Heart right ventricle (tissue), 16 donors: ENCODE measurements around the gene HMBS. TPM values are rescaled to one million over a fixed set of nuclear protein-coding genes. Genes with fewer than 3 reads are reported as not detected.
"Not testable (repeated sequence)": the region's sequence is repeated elsewhere in the genome, so short reads cannot be mapped to it uniquely, and the experiment has no call there.

Experiments used
- ATAC-seq, 8 donors: fragments of 200-7000 bp; cut with Tn5 transposase; one replicate each; pipeline ENCODE4 v1.9.1; 2020; ENCODE audit warnings: mild to moderate bottlenecking in 8 of 8, moderate library complexity in 8 of 8, moderate number of reproducible peaks in 1 of 8
- DNase-seq, 2 donors: peaks; one replicate each; pipeline ENCODE4 v3.0.0-alpha.2; 2020
- H3K27ac ChIP-seq, 10 donors: fragments of 200-600 bp; sonication (generic) in 2 of 10; one replicate each; pipeline versions ENCODE4 v1.5.0 to v1.8.0; 2020 to 2022; ENCODE audit warnings: mild to moderate bottlenecking in 3 of 10
- H3K27me3 ChIP-seq, 7 donors: fragments of 200-600 bp; one replicate each; pipeline ENCODE4 v1.8.0; 2021 to 2022; ENCODE audit warnings: mild to moderate bottlenecking in 2 of 7
- H3K36me3 ChIP-seq, 9 donors: fragments of 200-600 bp; sonication (generic) in 1 of 9; one replicate each; pipeline versions ENCODE4 v1.5.0 to v1.8.0; 2020 to 2022; ENCODE audit warnings: mild to moderate bottlenecking in 2 of 9
- H3K4me1 ChIP-seq, 9 donors: fragments of 200-600 bp; sonication (generic) in 1 of 9; one replicate each; pipeline versions ENCODE4 v1.5.0 to v1.8.0; 2020 to 2022; ENCODE audit warnings: mild to moderate bottlenecking in 4 of 9
- H3K4me3 ChIP-seq, 10 donors: fragments of 200-600 bp; sonication (generic) in 2 of 10; one replicate each; pipeline versions ENCODE4 v1.5.0 to v1.8.0; 2020 to 2022; ENCODE audit warnings: mild to moderate bottlenecking in 7 of 10, moderate library complexity in 2 of 10
- H3K9me3 ChIP-seq, 11 donors: fragments of 200-600 bp in 10 of 11; sonication (generic) in 2 of 11; one replicate each; pipeline versions ENCODE4 v1.5.0 to v1.8.0; 2013 to 2022; ENCODE audit warnings: mild to moderate bottlenecking in 2 of 11, control low read depth in 1 of 11, moderate library complexity in 1 of 11
- WGBS, 2 donors: extraction: QIAGEN DNeasy Blood & Tissue Kit; methylation state at CpG; one replicate each; pipeline ENCODE4 v1.1.7; 2013; ENCODE audit warnings: inconsistent platforms in 1 of 2; 5-methylcytosine and 5-hydroxymethylcytosine counted together
- intact Hi-C, 10 donors: fragments of 100-400 bp; cut with DNase I; formaldehyde crosslinking; loops; one replicate each; pipeline versions ENCODE4 v1.11.1 to v1.14.2; 2022
- polyA plus RNA-seq, 2 donors: library from polyadenylated mRNA; stranded (reverse); fragments of 200-250 nt; gene quantifications; one replicate each; pipeline ENCODE4 v1.2.3, GENCODE V29; 2013
- total RNA-seq, 10 donors: library from RNA; stranded (reverse); fragmentation: NEBNext Ultra II Directional in 3 of 10; extraction: Animal tissue kit (Norgen Biotek cat#: 25700) in 3 of 10; gene quantifications; one replicate each; pipeline versions ENCODE4 v1.2.1 to v1.2.4, GENCODE V29; 2021 to 2023
- TF ChIP-seq, protein P1 (sequence below), 9 donors: fragments of 200-600 bp; sonication (generic) in 2 of 9; IDR thresholded peaks; one replicate each; pipeline versions ENCODE4 v1.5.0 to v1.8.0; 2021 to 2022; ENCODE audit warnings: antibody characterized with exemption in 9 of 9, mild to moderate bottlenecking in 5 of 9, moderate library complexity in 1 of 9
- donor health status: Arrhythmogenic right ventricular cardiomyopathy.
- donor health status: ischemic (EF 13 %, LVEDD 7.1; RV severe dilation, severe dysfunction).
- donor health status: healthy with polysubstance abuse.
- donor health status: DM: no; HTN: yes; CAD: no.
- donor health status: DM: no; HTN: no; CAD: no.
- donor health status: ischemic (EF 25% LVEDD 6.9; RV normal size, moderate dysfunction).
- donor health status: ischemic (EF 25% LVEDD 5.7; RV mildly dilated, moderate dysfunction).
- donor health status: healthy.
- donor health status: DM: yes; HTN: yes; CAD: no.
- donor health status: Ischemic cardiomyopathy.
- donor health status: ischemic (EF 35%, LVEDD 5.7; RV mildly dilated, moderate dysfunction).
- donor health status: nonischemic (EF 11% LVEDD 7.7; RV severe dilation, severe dysfunction).
- donor health status: DM: yes; HTN: yes; CAD: no.
- donor health status: PGD.
- donor health status: ischemic (EF 29% LVEDD 5.4; RV normal size, mild dysfunction).
- donor health status: nonischemic (EF 23%, LVEDD 6.1; RV moderate dilation, normal function).

Gene HMBS
- total and polyA plus RNA-seq, 12 donors = 14.3 to 39.7 (median 18.9) TPM

DNA sequence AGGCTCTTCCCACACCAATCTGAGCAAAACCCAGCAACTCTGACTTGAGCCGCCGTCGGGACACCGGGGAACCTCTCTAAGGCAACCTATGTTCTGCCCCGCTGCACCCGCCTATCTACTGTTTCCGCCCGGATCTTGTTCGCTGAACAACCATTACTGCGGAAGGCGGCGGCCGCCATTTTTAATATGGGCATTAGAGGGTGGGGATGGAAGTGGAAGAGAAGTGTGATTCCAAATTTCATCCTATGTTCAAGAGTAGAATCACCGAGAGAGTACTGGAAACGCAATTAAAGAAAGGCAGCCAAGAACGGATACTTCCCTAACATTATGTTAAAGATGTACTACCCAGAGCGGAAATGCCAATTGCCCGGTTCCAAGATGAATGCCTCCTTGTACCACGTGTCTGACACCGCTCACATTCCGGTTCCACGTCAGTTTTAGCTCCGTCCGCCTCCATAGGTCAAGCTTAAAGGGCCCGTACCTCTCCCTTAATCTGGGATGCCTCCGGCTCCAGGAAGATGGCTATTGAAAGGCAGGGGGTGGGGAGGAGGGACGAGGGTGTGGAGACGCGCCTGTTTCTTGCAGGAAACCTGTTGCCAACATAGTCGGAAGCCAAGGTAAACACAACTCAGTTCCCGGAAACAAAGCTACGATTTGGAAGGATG lies 17.2 kb downstream of the HMBS start, which contains the start of gene DPAGT1:
TSS of gene DPAGT1 (minus strand) at position 95 of the 665 bp plus-strand sequence. CDS start 198 bp downstream, outside the sequence.
- peak; percentile 94 to 97 (median 96) for ATAC-seq
- 0% methylated on average over 32 of the region's 32 CpGs for WGBS, 2 donors
- peak; percentile 81 to 95 for DNase-seq
- Histone ChIP-seq H3K36me3 (peaks cover 0 to 26% (median 15%) of the 10 kb centered on the region in 9 donors), H3K4me1 (peaks cover 10 to 50% (median 35%) of the 10 kb centered on the region in 9 donors), H3K9me3 (no peaks in the 10 kb centered on the region), H3K27ac (peak within 1 kb of the TSS; percentile 83 to 96 (median 92)), H3K27me3 (no peaks in the 10 kb centered on the region), H3K4me3 (peak within 1 kb of the TSS; percentile 69 to 89 (median 79))
- intact Hi-C loops = loop anchor here in 4 of 10 donors (5.0 to 10.0 kb wide), 4 partner anchors 85 to 220 kb away; partner anchors contain the start of genes RPS25 (in 1 of the 4) and TRAPPC4 (in 1 of the 4)
- TF ChIP-seq, protein P1, sequence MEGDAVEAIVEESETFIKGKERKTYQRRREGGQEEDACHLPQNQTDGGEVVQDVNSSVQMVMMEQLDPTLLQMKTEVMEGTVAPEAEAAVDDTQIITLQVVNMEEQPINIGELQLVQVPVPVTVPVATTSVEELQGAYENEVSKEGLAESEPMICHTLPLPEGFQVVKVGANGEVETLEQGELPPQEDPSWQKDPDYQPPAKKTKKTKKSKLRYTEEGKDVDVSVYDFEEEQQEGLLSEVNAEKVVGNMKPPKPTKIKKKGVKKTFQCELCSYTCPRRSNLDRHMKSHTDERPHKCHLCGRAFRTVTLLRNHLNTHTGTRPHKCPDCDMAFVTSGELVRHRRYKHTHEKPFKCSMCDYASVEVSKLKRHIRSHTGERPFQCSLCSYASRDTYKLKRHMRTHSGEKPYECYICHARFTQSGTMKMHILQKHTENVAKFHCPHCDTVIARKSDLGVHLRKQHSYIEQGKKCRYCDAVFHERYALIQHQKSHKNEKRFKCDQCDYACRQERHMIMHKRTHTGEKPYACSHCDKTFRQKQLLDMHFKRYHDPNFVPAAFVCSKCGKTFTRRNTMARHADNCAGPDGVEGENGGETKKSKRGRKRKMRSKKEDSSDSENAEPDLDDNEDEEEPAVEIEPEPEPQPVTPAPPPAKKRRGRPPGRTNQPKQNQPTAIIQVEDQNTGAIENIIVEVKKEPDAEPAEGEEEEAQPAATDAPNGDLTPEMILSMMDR (IDR thresholded peaks at IDR 0.05) = no peak

DNA sequence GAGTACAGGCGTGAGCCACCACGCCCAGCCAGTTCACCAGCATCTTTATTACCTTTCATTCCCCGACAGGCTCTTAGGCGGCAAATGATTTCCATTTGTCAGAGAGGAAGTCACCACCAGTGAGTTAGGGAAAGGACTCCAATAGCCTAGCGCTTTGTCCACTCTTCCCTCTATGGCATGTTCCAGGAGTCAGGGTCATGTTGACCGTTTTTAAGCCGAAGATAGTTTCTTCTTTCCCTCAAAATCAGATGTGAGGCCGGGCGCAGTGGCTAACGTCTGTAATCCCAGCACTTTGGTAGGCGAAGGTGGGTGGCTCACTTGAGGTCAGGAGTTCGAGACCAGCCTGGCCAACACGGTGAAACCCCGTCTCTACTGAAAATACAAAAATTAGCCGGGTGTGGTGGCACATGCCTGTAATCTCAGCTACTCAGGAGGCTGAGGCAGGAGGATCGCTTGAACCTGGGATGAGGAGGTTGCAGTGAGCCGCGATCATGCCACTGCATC lies 18.5 kb downstream of the HMBS start:
- not testable (repeated sequence) for H3K9me3 ChIP-seq, H3K27me3 ChIP-seq, DNase-seq, ATAC-seq
- Histone ChIP-seq H3K36me3 (peaks cover 0 to 13% (median 2%) of the 10 kb centered on the region in 9 donors), H3K27ac (peak overlapping the region; percentile 83 to 96 (median 92)), H3K4me3 (peak overlapping the region in 9 of 10 donors; percentile 69 to 89 (median 79)), H3K4me1 (peaks cover 11 to 52% (median 38%) of the 10 kb centered on the region in 9 donors)
- WGBS, 2 donors = 82% methylated on average over 18 of the region's 18 CpGs
- intact Hi-C loops = loop anchor here in 4 of 10 donors (5.0 to 10.0 kb wide), 4 partner anchors 86 to 219 kb away; partner anchors contain the start of genes RPS25 (in 1 of the 4) and TRAPPC4 (in 1 of the 4)

DNA sequence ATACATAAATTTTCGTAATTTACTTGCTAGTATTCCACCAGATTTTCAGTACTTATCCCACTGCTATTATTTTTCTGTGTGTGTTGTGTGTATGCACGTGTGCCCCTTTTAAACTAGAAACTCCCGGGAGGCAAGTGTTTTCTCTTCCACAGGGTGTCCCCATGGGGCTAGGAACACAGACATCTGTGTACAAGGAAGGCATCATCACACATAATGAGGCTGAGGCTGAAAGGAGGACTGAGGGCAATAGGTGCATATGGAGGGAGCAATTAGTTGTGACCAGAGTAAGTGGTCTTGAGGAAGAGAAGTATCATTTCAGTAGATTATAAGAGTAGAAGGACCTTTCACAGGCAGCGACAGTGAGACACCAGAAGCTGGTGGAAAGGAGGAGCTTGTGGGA lies 19.1 kb downstream of the HMBS start:
- WGBS, 2 donors = 54 to 55% methylated on average over 4 of the region's 4 CpGs
- no peak for ATAC-seq

DNA sequence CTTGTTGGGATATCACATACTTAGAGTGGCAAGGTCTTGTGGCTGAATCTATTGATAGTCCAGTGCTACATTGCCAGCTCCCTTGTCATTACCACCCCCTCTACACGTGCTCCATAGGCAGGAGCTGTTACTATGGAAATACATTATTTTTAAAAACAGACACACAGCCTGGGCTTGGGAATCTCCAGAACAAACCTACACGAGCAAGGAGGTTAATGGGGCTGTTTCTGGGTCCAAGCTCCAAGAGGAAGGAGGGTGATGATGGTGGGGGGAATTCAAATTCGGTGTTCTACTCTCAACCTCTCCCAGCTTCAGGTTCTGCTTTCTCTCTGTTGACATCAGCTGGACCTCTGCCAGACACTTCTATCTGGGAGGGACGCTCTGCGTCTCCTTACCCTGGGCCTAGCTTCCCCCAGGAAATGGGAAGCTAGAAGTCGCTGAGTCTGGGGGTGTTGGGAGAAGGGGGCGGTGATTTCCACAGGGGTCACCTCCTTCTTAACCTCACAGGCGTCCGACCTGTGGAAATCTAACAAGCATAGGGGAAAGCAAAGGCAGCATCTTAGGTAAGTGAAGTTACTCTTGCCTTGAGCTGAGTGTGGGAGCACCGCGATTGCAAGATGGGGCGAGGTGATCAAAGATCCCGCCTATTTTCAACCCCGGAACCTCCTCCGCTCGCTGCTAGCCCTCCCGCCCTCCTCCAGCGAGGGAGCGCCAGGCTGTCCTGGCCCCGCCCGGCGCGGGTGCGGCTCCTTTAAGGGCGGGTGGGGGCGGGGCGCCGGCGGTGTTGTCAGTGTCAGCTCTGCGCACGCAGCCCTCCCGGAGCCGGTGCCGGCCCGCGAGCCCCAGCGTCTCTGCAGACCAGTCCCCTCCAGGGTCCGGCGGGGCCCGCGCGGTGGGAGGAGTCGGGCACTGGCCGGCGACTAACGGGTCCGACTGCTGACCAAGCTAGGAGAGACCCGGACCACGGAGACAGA lies 22.2 kb downstream of the HMBS start, which contains the start of gene C2CD2L:
TSS of gene C2CD2L (plus strand) at position 781 of the 974 bp plus-strand sequence. CDS start 398 bp downstream, outside the sequence.
- TF ChIP-seq, protein P1 (IDR thresholded peaks at IDR 0.05) = no peak
- intact Hi-C loops = loop anchor here in 2 of 10 donors (10.0 kb wide), 1 partner anchor 88 kb away; no protein-coding TSS in a partner anchor
- H3K27ac ChIP-seq = peak within 1 kb of the TSS; percentile 1 to 91 (median 78)
- peak; percentile 91 to 95 (median 94) for ATAC-seq
- peak; percentile 88 to 91 for DNase-seq
- peaks cover 0 to 22% (median 1%) of the 10 kb centered on the region in 9 donors for H3K36me3 ChIP-seq
- H3K4me3 ChIP-seq = peak within 1 kb of the TSS; percentile 72 to 100 (median 89)
- no peaks in the 10 kb centered on the region for H3K9me3 ChIP-seq
- H3K27me3 ChIP-seq = no peaks in the 10 kb centered on the region
- WGBS, 2 donors = 0% methylated on average over 48 to 49 of the region's 49 CpGs
- peaks cover 15 to 56% (median 38%) of the 10 kb centered on the region in 9 donors for H3K4me1 ChIP-seq

More for the DNA sequence above, 19.1 kb downstream of the HMBS start:
- H3K27me3 ChIP-seq = no peaks in the 10 kb centered on the region
- H3K27ac ChIP-seq = peak overlapping the region in 9 of 10 donors; percentile 88 to 96 (median 92)
- no peak overlapping the region for H3K4me3 ChIP-seq
- no peaks in the 10 kb centered on the region for H3K9me3 ChIP-seq
- intact Hi-C loops = loop anchor here in 4 of 10 donors (5.0 to 10.0 kb wide), 4 partner anchors 86 to 219 kb away; partner anchors contain the start of genes RPS25 (in 1 of the 4) and TRAPPC4 (in 1 of the 4)
- no peak for DNase-seq
- TF ChIP-seq, protein P1 (IDR thresholded peaks at IDR 0.05) = no peak
- H3K36me3 ChIP-seq = peaks cover 0 to 7% (median 0%) of the 10 kb centered on the region in 9 donors
- H3K4me1 ChIP-seq = peaks cover 15 to 58% (median 44%) of the 10 kb centered on the region in 9 donors
